ENCODE measurements around the gene MSS51. TPM values are rescaled to one million over a fixed set of nuclear protein-coding genes. Genes with fewer than 3 reads are reported as not detected.
"Not testable (repeated sequence)": the region's sequence is repeated elsewhere in the genome, so short reads cannot be mapped to it uniquely, and the experiment has no call there.

Gene MSS51
- total RNA-seq, 1 donor: 2.2 TPM

DNA sequence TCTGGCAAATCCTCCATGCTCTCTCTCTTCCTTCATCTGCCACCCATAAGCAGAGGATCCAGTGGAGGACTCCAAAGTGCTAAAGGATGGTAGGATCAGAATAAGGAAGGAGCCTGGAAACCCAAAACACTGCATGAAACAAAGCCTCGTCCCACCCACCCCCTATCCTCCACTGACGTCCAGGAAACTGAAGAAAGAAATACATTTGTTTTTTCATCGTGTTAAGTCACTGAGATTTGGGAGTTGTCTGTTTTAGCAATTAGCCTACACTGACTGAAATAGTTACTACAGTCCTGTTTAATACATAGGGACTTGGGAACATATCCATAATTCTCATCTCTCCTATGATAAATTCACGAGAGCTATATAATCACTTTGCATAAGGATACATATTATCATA, 34.3 kb downstream of the MSS51 start:
- Histone ChIP-seq H3K27me3 (ENCODE audit: insufficient read depth, low read length) (no peaks in the 10 kb centered on the region), H3K9me3 (ENCODE audit: low read depth, low read length) (no peaks in the 10 kb centered on the region), H2AFZ (ENCODE audit: low read length) (no peak overlapping the region), H3K79me2 (ENCODE audit: insufficient read depth, low read length) (peaks cover 87% of the 10 kb centered on the region), H3K4me1 (ENCODE audit: insufficient read depth, low read length) (no peaks in the 10 kb centered on the region), H3K4me2 (ENCODE audit: insufficient read depth, low read length) (no peak overlapping the region), H3K4me3 (ENCODE audit: insufficient read depth, low read length) (no peak overlapping the region), H3K27ac (ENCODE audit: low read depth, low read length) (no peak overlapping the region), H3K36me3 (ENCODE audit: insufficient read depth, low read length) (peaks cover 44% of the 10 kb centered on the region), H4K20me1 (ENCODE audit: insufficient read depth, low read length) (peaks cover 54% of the 10 kb centered on the region)
- no peak for DNase-seq (ENCODE audit: insufficient read length, low spot score, missing footprints)
- TF ChIP-seq, protein P1, sequence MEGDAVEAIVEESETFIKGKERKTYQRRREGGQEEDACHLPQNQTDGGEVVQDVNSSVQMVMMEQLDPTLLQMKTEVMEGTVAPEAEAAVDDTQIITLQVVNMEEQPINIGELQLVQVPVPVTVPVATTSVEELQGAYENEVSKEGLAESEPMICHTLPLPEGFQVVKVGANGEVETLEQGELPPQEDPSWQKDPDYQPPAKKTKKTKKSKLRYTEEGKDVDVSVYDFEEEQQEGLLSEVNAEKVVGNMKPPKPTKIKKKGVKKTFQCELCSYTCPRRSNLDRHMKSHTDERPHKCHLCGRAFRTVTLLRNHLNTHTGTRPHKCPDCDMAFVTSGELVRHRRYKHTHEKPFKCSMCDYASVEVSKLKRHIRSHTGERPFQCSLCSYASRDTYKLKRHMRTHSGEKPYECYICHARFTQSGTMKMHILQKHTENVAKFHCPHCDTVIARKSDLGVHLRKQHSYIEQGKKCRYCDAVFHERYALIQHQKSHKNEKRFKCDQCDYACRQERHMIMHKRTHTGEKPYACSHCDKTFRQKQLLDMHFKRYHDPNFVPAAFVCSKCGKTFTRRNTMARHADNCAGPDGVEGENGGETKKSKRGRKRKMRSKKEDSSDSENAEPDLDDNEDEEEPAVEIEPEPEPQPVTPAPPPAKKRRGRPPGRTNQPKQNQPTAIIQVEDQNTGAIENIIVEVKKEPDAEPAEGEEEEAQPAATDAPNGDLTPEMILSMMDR (IDR thresholded peaks at IDR 0.05; ENCODE audit: extremely low read depth, low read depth, low read length): no peak

DNA sequence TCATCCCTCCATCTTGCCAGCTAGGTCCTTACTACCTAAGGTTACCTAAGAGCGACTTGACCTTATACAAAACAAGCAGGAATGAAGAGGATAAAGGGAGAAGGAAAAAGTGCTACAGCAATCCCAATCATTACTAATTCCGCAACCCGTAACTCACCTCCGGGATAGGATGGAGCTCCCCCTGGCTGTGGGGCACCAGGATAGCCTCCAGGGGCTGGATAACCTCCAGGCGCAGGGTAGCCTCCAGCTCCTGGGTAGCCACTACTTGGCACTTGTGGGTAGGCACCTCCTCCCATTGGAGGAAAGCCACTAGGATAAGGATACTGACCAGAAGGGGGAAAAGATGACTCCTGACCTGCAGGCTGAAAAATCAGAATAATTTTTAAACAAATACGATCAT, 35.3 kb downstream of the MSS51 start:
- Histone ChIP-seq H3K4me2 (ENCODE audit: insufficient read depth, low read length) (no peak overlapping the region), H3K4me1 (ENCODE audit: insufficient read depth, low read length) (no peaks in the 10 kb centered on the region), H3K79me2 (ENCODE audit: insufficient read depth, low read length) (peaks cover 80% of the 10 kb centered on the region), H2AFZ (ENCODE audit: low read length) (no peak overlapping the region), H3K27me3 (ENCODE audit: insufficient read depth, low read length) (no peaks in the 10 kb centered on the region), H3K9me3 (ENCODE audit: low read depth, low read length) (no peaks in the 10 kb centered on the region), H3K4me3 (ENCODE audit: insufficient read depth, low read length) (no peak overlapping the region), H4K20me1 (ENCODE audit: insufficient read depth, low read length) (peaks cover 46% of the 10 kb centered on the region), H3K27ac (ENCODE audit: low read depth, low read length) (no peak overlapping the region), H3K36me3 (ENCODE audit: insufficient read depth, low read length) (peaks cover 44% of the 10 kb centered on the region)
- DNase-seq (ENCODE audit: insufficient read length, low spot score, missing footprints): no peak
- TF ChIP-seq, protein P1 (IDR thresholded peaks at IDR 0.05; ENCODE audit: extremely low read depth, low read depth, low read length): peak; percentile 25

DNA sequence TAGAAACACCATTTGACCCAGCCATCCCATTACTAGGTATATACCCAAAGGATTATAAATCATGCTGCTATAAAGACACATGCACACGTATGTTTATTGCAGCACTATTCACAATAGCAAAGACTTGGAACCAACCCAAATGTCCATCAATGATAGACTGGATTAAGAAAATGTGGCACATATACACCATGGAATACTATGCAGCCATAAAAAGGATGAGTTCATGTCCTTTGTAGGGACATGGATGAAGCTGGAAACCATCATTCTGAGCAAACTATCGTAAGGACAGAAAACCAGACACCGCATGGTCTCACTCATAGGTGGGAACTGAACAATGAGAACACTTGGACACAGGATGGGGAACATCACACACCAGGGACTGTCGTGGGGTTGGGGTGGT, 39.0 kb downstream of the MSS51 start:
- H3K27me3 ChIP-seq (ENCODE audit: insufficient read depth, low read length); H2AFZ ChIP-seq (ENCODE audit: low read length); H3K4me3 ChIP-seq (ENCODE audit: insufficient read depth, low read length); H3K4me1 ChIP-seq (ENCODE audit: insufficient read depth, low read length); DNase-seq (ENCODE audit: insufficient read length, low spot score, missing footprints); H3K4me2 ChIP-seq (ENCODE audit: insufficient read depth, low read length); H3K27ac ChIP-seq (ENCODE audit: low read depth, low read length); H3K9me3 ChIP-seq (ENCODE audit: low read depth, low read length): not testable (repeated sequence)
- Histone ChIP-seq H3K36me3 (ENCODE audit: insufficient read depth, low read length) (peaks cover 50% of the 10 kb centered on the region), H3K79me2 (ENCODE audit: insufficient read depth, low read length) (peaks cover 66% of the 10 kb centered on the region), H4K20me1 (ENCODE audit: insufficient read depth, low read length) (peaks cover 28% of the 10 kb centered on the region)

DNA sequence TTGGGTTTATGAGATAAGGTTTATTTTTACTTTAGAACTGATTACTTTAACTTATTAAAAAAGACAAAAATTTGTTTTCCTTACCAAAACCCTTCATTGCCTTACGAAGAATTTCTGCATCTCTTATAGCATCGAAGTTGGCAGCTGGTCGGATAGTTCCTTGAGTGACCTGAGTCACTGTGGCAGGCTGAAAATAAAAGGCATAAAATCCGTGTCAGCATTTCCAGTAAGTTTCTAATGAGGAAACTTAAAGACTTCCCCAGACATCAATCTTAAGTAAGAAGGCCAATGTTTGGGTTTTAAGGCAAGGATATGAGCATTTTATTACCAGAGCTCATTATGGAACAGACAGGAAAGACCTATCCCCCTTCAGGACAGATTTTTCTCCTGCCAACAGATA, 45.1 kb downstream of the MSS51 start:
- TF ChIP-seq, protein P1 (IDR thresholded peaks at IDR 0.05; ENCODE audit: extremely low read depth, low read depth, low read length): no peak
- Histone ChIP-seq H3K9me3 (ENCODE audit: low read depth, low read length) (no peaks in the 10 kb centered on the region), H3K79me2 (ENCODE audit: insufficient read depth, low read length) (peaks cover 31% of the 10 kb centered on the region), H3K4me3 (ENCODE audit: insufficient read depth, low read length) (no peak overlapping the region), H3K36me3 (ENCODE audit: insufficient read depth, low read length) (peaks cover 56% of the 10 kb centered on the region), H3K4me2 (ENCODE audit: insufficient read depth, low read length) (no peak overlapping the region), H3K4me1 (ENCODE audit: insufficient read depth, low read length) (no peaks in the 10 kb centered on the region), H3K27ac (ENCODE audit: low read depth, low read length) (no peak overlapping the region), H4K20me1 (ENCODE audit: insufficient read depth, low read length) (peaks cover 10% of the 10 kb centered on the region), H2AFZ (ENCODE audit: low read length) (no peak overlapping the region), H3K27me3 (ENCODE audit: insufficient read depth, low read length) (no peaks in the 10 kb centered on the region)
- no peak for DNase-seq (ENCODE audit: insufficient read length, low spot score, missing footprints)

Measured in osteoblast (primary cell).